DND-41 (cell line): Measurements from ENCODE around the gene CPSF4L.

Experiments used
- EZH2 ChIP-seq: IDR thresholded peaks from 3 replicates; pipeline ENCODE4 v1.6.1; 2012; ENCODE audit warnings: borderline replicate concordance, low read depth, mild to moderate bottlenecking, moderate library complexity, low read length, inconsistent platforms; ENCODE audit not compliant: severe bottlenecking
- TF ChIP-seq, protein P1 (sequence below): IDR thresholded peaks from 2 replicates; pipeline ENCODE4 v1.5.1; 2012; ENCODE audit warnings: borderline replicate concordance, low read length, moderate library complexity, mild to moderate bottlenecking; ENCODE audit not compliant: poor library complexity, severe bottlenecking; ENCODE audit errors: extremely low read depth

DNA sequence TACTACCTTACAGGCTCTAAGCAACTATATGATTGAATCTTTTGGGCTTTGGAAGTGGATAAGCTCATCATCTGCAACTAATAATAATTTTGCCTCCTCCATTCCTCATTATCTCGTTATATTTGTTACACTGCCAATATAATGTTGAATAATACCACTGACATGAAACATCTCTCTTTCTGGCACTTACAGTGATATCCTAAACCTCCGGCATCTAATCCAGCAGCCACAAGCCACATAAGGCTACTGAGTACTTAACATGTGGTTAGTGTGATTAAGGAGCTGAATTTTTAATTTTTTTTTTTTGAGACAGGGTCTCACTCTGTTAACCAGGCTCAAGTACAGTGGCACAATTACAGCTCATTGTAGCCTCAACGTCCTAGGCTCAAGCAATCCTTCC lies 40.5 kb upstream of the CPSF4L start:
- TF ChIP-seq, protein P1, sequence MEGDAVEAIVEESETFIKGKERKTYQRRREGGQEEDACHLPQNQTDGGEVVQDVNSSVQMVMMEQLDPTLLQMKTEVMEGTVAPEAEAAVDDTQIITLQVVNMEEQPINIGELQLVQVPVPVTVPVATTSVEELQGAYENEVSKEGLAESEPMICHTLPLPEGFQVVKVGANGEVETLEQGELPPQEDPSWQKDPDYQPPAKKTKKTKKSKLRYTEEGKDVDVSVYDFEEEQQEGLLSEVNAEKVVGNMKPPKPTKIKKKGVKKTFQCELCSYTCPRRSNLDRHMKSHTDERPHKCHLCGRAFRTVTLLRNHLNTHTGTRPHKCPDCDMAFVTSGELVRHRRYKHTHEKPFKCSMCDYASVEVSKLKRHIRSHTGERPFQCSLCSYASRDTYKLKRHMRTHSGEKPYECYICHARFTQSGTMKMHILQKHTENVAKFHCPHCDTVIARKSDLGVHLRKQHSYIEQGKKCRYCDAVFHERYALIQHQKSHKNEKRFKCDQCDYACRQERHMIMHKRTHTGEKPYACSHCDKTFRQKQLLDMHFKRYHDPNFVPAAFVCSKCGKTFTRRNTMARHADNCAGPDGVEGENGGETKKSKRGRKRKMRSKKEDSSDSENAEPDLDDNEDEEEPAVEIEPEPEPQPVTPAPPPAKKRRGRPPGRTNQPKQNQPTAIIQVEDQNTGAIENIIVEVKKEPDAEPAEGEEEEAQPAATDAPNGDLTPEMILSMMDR: no peak
- TF ChIP-seq EZH2: no peak
